ENCODE data around the gene RELA.
"Not testable (repeated sequence)": the region's sequence is repeated elsewhere in the genome, so short reads cannot be mapped to it uniquely, and the experiment has no call there.

RELA gene

GRCh38 chr11:65662799-65663638 is at the start of gene RELA:
Gene RELA, minus strand, starts transcription at chr11:65662916. Its CDS starts 84 bp downstream, at chr11:65662832.
- DNase-seq (ENCODE audit: low spot score), result peak; percentile 96
- in situ Hi-C loops (cut with MboI; ENCODE audit: low sequenced_read_pairs, unreplicated experiment), result no loop called here
- TF ChIP-seq CTCF (IDR thresholded peaks at IDR 0.05; ENCODE audit: borderline replicate concordance, control extremely low read depth, extremely low read depth, insufficient read depth, missing control alignments), result no peak

- TF ChIP-seq CTCF (IDR thresholded peaks at IDR 0.05; ENCODE audit: borderline replicate concordance, control extremely low read depth, extremely low read depth, insufficient read depth, missing control alignments), result peak; percentile 96
- in situ Hi-C loops (cut with MboI; ENCODE audit: low sequenced_read_pairs, unreplicated experiment), result loop anchor here (25.0 kb wide), 1 partner anchor 275 kb away; no protein-coding TSS in a partner anchor
These were observed 49.3 kb upstream of the RELA start, which contains the start of gene KAT5 for GRCh38 chr11:65711785-65712632. Gene KAT5, plus strand, starts transcription at chr11:65712252. Its CDS starts 16 bp downstream, at chr11:65712268.

GRCh38 chr11:65710421-65710820 is 47.7 kb upstream of the RELA start:
- in situ Hi-C loops (cut with MboI; ENCODE audit: low sequenced_read_pairs, unreplicated experiment), result loop anchor here (25.0 kb wide), 1 partner anchor 277 kb away; no protein-coding TSS in a partner anchor
- no peak for TF ChIP-seq CTCF (IDR thresholded peaks at IDR 0.05; ENCODE audit: borderline replicate concordance, control extremely low read depth, extremely low read depth, insufficient read depth, missing control alignments)

More at GRCh38 chr11:65711785-65712632, 49.3 kb upstream of the RELA start, which contains the start of gene KAT5:
- DNase-seq (ENCODE audit: low spot score), result peak; percentile 94

GRCh38 chr11:65709661-65710060 is 46.9 kb upstream of the RELA start:
- in situ Hi-C loops (cut with MboI; ENCODE audit: low sequenced_read_pairs, unreplicated experiment), result loop anchor here (25.0 kb wide), 1 partner anchor 278 kb away; no protein-coding TSS in a partner anchor
- TF ChIP-seq CTCF (IDR thresholded peaks at IDR 0.05; ENCODE audit: borderline replicate concordance, control extremely low read depth, extremely low read depth, insufficient read depth, missing control alignments), result no peak
- no peak for DNase-seq (ENCODE audit: low spot score)

More at GRCh38 chr11:65710421-65710820, 47.7 kb upstream of the RELA start:
- no peak for DNase-seq (ENCODE audit: low spot score)

- DNase-seq (ENCODE audit: low spot score), result no peak
- in situ Hi-C loops (cut with MboI; ENCODE audit: low sequenced_read_pairs, unreplicated experiment), result loop anchor here (25.0 kb wide), 1 partner anchor 279 kb away; no protein-coding TSS in a partner anchor
- TF ChIP-seq CTCF (IDR thresholded peaks at IDR 0.05; ENCODE audit: borderline replicate concordance, control extremely low read depth, extremely low read depth, insufficient read depth, missing control alignments), result no peak
These were observed 45.7 kb upstream of the RELA start for GRCh38 chr11:65708451-65708850.

- not testable (repeated sequence) for DNase-seq (ENCODE audit: low spot score)
- in situ Hi-C loops (cut with MboI; ENCODE audit: low sequenced_read_pairs, unreplicated experiment), result loop anchor here (25.0 kb wide), 1 partner anchor 280 kb away; no protein-coding TSS in a partner anchor
These were observed 44.3 kb upstream of the RELA start for GRCh38 chr11:65707002-65707401.
